Measurements from ENCODE around the gene HLTF.
"Not testable (repeated sequence)": the region's sequence is repeated elsewhere in the genome, so short reads cannot be mapped to it uniquely, and the experiment has no call there.

HLTF gene

DNA sequence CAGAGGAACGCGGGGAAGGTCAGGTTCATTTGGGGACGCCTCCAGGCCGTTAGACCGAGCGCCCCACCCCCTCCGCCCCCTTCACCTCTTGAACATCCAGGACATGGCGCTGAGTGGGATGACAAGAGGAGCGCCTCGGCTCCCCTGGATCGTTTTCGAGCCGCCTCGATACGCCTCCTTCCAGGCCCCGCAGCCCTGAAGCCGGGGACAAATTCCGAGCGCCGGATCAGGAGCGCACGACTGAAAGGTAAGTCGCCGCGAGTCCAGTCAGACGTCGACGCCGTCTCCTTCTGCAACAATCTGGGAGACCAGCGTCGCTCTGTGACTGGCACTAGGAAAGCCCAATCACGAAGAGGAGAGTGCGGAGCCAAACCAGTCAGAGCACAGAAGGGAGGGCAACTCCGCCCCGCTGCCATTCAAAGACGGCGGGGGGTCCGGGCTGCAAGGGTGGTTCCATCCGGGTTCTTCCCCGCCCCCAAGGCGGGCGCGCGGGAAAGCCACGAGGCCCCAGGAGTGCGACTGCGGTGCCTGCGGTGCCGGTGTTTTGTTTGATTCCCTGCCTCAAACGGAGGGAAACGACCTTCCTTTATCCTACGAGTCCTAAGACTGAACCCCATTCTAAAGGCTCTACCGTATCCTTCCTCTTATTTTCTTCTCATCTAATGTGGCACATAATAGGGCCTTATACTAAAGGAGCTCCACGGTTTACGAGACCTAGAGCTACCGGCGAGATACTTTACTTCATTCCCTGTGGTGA lies at the start of gene HLTF:
TSS of gene HLTF (minus strand) at position 302 of the 757 bp plus-strand sequence. CDS start at position 105, 197 bp downstream.
- peak; percentile 99 to 100 for ATAC-seq

DNA sequence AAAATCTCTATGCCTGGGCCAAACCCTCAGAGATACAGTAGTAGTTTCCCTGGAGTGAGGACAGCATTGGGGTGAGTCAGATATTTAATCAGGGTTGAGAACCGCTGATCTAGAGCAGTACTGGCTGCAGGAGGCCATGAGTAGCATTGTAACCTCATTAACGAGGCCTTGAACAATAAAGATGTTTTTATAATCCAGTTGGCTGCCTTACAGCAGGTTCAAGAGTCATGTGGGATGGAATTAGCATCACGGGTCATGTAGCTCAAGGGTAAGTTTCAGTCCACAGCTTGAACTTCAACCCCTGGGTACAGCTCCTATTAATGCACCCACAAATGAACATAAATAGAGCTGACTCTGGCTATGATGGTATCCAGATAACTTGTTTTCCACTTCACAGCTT lies 48.2 kb upstream of the HLTF start:
- ATAC-seq, result no peak

GRCh38 chr3:149131589-149131988 lies 45.3 kb upstream of the HLTF start:
- no peak for ATAC-seq

DNA sequence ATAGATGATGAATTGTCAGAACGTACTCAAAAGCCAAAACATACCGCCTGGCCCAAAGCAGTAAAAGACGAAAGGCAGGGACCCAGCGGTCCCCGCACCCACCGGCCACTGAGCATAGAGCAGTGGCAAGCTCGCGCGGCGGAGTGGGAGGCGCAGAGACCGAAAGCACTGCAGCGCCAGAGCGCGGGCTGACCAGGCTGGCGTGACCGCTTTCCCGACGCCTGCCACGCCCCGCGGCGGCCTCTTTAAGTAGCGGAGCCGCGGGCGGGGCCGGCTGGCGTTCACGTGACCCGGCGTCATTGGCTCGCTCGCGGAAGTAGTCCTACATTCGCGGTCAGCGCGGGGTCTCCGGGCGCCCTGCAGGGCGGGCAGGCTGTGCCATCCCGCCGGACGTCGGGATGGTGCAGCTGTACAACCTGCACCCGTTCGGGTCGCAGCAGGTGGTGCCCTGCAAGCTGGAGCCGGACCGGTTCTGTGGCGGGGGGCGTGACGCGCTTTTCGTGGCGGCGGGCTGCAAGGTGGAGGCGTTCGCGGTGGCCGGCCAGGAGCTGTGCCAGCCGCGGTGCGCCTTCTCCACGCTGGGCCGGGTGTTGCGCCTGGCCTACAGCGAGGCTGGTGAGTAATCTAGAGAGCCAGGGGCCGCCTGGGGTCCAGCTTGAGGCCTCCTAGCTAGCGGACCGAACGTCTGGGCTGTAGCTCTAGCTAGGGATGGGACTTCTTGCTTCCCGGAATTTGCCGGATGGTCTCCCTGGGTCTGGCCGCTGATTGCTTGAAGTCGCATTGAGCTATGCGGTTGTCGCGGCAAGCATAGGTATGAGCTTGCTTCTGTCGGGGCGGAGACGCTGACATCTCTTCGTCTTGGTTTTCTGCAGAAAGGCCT lies 43.2 kb upstream of the HLTF start, which contains the start of gene HPS3:
TSS of gene HPS3 (plus strand) at position 313 of the 880 bp plus-strand sequence. CDS start at position 399, 86 bp downstream.
- peak; percentile 92 to 93 for ATAC-seq

DNA sequence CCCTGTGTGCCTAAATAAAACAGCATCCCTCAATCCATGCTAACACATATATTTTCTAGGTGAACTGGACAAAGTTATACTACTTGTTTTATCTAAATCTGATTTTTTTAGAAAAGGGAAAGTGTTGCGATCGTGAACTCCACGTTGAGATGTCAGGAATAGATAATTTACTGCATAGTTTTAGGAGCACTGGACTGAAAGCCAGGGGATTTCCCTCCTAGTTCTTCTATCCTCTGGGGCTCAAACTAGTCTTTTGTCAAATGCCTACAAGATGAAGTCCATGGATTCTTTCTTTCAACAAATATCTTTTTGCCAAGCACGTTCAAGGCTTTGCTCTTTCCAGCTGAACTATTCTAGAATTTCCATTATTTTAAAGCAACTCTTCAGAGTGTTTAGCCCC lies 42.5 kb upstream of the HLTF start:
- ATAC-seq, result no peak

- no peak for ATAC-seq
These were observed 36.6 kb upstream of the HLTF start for GRCh38 chr3:149122721-149123578.

GRCh38 chr3:149120051-149120972 lies 34.0 kb upstream of the HLTF start:
- ATAC-seq, result peak; percentile 45 to 56

- ATAC-seq, result no peak
These were observed 33.1 kb upstream of the HLTF start for GRCh38 chr3:149119466-149119865.

DNA sequence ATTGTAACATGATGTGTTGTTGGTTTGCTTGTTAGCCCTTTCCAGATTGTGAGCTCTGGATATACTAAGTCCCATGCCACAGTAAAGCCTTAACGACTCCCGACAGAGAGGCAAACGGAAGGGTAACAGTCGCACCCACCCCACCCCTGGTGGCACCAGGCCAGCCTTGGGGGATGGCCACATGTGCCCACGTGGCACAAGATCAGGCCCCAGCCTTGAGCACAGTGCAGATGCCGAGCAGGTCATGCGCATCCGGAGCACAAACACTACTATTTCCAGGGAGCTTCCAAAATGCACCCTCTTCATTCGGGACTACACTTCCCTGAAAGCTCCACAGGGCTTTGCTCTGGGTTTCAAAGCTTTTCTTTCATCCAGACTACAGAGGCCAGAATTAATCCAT lies 32.4 kb upstream of the HLTF start:
- no peak for ATAC-seq

GRCh38 chr3:149115114-149115513 lies 28.8 kb upstream of the HLTF start:
- no peak for ATAC-seq

GRCh38 chr3:149114458-149114857 lies 28.1 kb upstream of the HLTF start:
- ATAC-seq, result no peak

GRCh38 chr3:149104484-149104883 lies 18.2 kb upstream of the HLTF start:
- ATAC-seq, result no peak

DNA sequence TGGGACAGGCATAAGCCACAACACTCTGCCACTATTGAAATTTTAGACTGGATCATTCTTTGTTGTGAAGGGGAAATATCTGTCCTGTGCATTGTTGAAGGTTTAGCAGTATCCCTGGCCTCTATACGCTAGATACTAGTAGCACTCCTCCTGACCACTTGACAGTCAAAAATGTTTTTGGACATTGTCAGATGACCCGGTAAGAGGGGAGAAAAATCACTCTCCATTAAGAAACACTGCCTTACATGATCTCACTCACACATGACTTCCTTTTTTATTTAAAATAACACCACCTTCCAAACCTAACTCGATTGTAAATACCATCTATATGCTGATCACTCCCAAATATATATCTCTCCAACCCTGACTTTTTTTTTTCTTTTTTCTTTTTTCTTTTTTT lies 15.3 kb upstream of the HLTF start:
- ATAC-seq, result no peak

GRCh38 chr3:149101154-149101553 lies 14.8 kb upstream of the HLTF start:
- ATAC-seq, result no peak

DNA sequence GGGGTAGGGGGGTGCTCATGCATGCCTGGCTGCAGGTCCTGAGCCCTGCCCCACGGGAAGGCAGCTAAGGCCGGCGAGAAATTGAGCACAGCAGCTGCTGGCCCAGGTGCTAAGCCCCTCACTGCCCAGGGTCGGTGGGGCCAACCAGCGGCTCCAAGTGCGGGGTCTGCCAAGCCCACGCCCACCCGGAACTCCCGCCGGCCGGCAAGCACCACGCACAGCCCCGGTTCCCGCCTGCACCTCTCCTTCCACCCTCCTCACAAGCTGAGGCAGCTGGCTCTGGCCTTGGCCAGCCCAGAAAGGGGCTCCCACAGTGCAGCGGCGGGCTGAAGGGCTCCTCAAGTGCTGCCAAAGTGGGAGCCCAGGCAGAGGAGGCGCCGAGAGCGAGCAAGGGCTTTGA lies 11.7 kb upstream of the HLTF start:
- ATAC-seq, result not testable (repeated sequence)

DNA sequence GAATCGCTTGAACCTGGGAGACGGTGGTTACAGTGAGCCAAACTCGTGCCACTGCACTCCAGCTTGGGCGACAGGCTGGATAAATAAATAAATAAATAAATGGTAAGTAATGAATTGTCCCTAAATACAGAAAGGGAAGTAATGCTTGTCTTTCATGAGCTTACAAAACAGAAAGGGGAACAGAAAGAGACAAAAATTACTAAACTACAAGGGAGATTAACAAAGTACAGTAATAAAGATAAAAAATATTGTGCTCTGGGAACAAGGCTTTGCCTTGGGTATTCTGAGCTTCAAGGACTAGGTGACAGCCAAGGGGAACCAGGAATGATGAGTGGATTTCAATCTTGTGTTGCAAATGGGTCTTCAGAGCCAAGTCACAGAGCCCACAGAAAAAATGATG lies 9.2 kb upstream of the HLTF start:
- ATAC-seq, result no peak

DNA sequence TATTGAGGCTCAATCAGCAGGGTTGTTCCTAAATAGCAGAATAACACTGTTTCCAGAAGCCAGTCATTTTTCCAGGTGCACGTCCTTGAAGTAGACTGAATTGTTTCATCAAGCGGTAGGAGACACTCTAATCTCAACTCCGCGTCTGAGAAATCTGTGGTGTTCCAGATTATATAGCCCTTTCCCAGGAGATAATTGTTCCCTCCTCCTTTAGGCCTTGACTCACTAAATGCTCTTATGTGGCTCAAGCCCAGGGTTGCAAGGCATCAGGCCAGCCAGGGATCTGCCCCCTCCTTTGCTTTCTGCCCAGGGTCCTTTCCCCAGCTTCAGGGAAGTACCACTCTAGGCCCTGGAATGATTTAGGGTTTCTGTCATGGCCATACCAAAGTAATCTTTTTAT lies 5.7 kb upstream of the HLTF start:
- no peak for ATAC-seq

GRCh38 chr3:149090907-149091306 lies 4.6 kb upstream of the HLTF start:
- no peak for ATAC-seq

- no peak for ATAC-seq
These were observed 4.1 kb upstream of the HLTF start for GRCh38 chr3:149090461-149090860.

DNA sequence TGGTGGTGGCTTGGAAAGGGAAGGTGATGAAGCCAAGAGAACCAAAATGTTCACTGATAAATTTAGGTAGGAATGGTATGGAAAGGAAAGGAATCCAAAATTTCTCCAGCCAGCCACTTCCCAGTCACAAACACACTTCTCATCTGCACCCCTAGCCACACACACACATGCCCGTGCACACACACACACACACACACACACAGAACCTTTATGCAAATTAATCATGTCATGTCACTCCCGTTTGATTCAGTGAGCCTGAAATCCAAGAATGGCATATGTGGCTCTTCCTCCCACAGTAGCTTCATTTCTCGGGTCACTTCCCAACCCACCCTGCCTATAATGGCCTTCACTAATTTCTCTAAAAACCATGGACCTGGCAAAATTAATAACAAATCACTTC lies 3.1 kb upstream of the HLTF start:
- ATAC-seq, result no peak

DNA sequence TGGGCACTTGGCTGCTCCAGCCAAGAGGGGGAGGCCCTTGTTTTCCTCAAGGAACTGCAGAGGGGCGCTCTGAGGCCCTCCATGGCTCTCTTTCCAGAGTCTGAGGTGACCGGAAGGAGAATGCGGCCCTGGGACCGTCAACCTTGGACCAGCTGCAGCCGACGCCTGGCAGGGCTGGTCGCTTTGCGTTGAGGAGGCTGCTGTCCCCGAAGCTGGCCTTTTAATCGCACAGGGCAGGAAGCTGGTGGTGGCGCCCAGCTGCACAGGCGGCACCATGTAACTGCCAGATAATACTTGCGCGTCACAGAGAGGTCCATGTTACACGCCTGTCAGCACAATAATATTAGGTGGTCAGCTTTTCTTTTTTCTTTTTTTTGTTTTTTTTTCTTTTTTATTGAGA lies 875 bp upstream of the HLTF start:
- ATAC-seq, result no peak

DNA sequence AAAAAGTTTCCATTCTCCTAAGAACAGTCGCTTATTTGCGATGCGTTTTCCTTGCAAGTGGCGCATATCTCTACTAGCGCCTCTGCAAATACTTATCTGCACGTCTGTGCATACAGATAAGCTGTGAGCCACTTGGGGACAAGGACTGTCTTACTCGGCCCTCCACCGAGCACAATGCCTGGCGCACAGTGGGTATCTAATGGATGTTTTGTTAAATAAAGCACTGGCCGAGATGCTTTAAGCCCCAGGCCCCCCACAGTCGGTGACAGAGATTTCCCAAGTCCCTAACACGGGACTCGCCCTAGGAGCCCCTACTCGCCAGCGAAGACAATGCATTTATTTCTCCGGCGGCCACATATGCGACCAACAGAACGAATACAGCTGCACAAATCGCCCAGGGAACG lies 503 bp downstream of the HLTF start:
- peak; percentile 22 to 33 for ATAC-seq
